G401.6 (cell line): Measurements from ENCODE around the gene ISYNA1.

Experiments used
- FAIRE-seq: peaks from 2 replicates; lab custom pipeline; 2012; peaks lifted over from hg19 to GRCh38; lab: Jason Lieb, UNC

The ISYNA1 gene

GRCh38 chr19:18467978-18468377 lies 30.0 kb upstream of the ISYNA1 start:
- FAIRE-seq, result no peak

DNA sequence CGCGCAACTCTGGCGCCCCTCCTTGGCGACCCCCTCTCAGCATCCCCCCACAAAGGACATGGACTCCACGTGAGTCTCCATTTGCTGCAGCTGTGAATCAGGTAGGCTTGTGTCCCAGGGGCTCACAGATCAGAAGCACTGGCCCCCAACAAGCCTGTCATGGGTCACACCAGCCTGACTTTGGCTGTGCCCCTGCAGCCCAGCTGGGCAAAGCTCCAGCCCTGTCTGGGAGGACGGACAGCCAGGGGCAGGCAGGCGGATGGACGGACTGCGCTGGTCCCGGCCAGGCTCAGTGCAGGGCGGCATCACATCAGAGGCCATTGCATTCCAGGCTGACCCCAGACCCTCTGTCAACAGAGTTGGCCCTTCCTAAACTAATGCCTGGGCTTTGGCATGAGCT lies 28.4 kb upstream of the ISYNA1 start:
- FAIRE-seq, result no peak

DNA sequence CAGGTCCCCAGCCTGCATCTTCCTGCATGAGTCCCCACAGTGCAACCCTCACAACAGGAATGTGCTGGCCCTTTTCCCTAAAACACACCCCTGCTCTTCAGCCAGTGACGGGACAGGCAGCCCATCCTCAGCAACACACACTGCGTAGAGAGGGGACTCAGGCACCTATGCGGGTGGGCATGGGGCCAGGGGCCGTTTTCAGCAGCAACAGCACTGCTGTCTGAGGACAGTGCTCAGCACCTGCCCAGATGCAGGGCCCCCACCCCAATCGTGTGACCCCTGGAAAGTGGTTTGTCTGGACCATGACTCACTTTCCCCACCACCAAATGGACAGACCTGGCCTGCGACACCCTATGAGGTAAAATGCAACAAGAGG lies 28.0 kb upstream of the ISYNA1 start:
- FAIRE-seq, result no peak

DNA sequence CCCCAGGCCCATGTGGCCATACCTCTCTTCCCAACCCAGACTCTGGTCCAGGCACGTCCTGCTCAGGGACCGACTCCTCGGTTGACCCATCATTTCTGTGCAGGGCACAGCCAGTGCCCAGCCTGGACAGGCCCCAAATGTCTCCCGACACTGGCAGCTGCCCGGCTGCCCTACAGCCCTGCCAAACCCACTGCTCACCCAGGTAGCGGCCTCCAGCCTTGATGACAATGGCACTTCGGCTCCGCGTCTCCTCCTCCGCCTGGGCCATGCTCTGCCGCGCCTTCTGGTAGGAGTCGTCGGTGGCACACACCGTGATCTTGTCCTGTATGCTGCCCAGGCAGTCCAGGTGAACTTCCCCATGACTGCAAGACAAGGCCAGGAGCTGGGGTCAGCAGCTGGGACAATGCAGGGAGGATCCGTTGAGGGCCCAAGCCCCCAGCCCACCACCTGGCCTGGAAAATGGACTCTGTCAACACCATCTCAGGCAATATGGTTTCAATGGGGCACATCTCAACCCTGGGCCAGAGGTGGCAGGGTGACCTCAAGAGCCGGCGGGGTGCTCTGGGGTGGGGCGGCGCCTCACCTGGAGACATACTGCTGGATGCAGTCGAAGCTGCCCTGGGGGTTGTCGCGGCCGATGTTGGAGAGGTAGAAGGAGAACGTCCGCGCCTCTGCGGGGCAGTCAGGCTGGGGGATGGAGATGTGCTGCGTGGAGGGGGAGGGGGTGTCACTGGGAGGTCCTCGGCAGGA lies 27.5 kb upstream of the ISYNA1 start:
- FAIRE-seq, result no peak

GRCh38 chr19:18464646-18465045 lies 26.7 kb upstream of the ISYNA1 start:
- no peak for FAIRE-seq

- no peak for FAIRE-seq
Measured at GRCh38 chr19:18461471-18461870, 23.5 kb upstream of the ISYNA1 start.

- FAIRE-seq, result no peak
Measured at GRCh38 chr19:18460900-18461299, 23.0 kb upstream of the ISYNA1 start.

DNA sequence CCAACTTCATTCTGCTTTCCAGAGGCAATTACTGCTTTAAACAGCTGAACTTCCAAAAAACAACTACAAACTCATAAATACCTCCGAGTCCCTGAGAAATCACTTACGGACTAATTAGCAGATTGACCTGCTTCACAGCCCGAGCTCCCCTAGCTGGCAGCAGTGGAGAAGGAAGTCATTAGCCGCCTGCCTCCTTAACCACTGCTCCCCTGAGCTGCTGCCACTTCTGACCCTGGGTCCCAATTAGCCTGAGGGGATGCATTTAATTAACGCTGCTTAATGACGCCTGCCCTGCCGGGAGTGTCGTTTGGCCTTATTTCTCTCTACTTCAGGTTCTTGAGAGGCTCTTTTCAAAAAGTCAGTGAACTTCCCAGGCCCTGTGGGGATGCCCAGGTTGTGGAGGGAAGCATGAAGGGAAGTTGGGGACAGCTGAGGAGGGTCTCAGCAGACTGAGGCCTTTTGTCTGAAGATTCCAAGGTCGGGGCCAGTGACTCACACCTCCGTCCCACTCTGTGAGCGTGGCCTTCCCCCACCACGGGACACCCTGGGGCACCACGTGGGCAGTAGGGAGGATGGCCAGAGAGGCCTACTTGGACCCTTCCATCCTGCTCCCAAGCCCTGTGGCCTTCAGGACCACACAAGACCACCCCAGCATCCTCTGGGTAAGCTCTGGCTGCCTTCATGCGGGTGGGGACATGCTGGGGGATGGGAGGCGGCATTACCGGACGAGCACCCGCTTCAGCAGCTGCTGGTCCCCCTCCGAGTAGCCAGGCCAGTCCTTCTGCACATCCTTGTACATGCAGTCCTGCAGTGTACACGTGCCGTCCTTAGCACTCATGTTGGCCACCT lies 19.8 kb upstream of the ISYNA1 start:
- FAIRE-seq, result no peak

DNA sequence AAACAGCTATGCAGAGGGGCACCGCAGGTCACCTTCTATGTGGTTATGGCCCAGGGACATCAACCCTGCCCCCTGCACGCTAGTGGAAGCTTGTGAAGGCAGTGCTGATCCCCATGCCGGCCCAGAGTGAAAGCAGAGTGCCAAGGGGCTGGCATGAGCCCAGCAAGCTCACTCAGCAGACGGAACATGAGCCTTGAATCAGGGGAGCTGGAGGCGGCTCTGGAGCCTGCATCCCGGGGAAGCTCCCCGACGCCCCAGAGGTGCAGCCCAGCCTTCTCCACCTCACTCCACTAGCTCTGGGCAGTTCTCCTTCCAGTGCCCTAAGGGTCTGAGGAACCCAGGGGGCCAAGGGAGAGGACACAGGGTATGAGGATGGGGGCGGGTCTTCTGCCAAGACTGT lies 19.0 kb upstream of the ISYNA1 start:
- FAIRE-seq, result no peak

DNA sequence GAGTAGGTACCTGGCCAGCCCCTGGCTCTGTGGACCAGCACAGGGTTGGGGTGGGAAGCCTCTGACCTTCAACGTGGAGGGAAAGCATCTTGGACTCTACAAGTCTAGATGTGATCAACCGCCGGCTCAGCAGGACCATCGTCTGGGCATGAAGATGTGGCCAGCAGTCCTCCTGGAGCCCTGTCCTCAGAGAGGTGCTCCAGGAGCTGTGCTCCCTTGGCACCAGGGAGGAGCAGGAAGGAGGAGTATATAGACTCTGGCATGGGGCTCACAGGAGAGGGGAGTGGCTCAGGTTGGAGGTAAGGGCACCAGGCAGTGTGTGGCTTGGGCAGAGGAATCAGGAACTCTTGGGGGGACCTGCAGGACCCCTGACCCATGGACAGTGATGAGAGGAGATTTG lies 18.3 kb upstream of the ISYNA1 start:
- FAIRE-seq, result no peak

GRCh38 chr19:18453269-18454024 lies 15.5 kb upstream of the ISYNA1 start:
- no peak for FAIRE-seq

DNA sequence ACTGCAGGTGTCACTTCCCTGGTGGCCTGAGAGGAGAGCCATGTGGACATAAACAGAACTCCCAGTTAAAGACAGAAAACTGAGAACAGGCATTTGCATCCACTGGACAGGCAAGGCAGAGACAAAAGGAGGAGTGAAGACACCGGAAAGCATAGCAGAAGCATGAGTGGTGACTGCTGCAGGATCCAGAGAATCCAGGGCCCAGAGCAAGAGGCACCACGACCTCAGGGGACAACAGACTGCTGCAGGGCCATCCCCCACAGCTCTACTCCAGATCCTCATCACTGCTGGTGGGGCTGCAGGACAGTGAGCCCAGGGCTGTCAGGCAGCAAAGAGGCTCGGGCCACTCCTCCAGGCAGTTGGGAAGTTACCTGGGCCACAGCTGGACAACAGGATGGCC lies 14.5 kb upstream of the ISYNA1 start:
- no peak for FAIRE-seq

DNA sequence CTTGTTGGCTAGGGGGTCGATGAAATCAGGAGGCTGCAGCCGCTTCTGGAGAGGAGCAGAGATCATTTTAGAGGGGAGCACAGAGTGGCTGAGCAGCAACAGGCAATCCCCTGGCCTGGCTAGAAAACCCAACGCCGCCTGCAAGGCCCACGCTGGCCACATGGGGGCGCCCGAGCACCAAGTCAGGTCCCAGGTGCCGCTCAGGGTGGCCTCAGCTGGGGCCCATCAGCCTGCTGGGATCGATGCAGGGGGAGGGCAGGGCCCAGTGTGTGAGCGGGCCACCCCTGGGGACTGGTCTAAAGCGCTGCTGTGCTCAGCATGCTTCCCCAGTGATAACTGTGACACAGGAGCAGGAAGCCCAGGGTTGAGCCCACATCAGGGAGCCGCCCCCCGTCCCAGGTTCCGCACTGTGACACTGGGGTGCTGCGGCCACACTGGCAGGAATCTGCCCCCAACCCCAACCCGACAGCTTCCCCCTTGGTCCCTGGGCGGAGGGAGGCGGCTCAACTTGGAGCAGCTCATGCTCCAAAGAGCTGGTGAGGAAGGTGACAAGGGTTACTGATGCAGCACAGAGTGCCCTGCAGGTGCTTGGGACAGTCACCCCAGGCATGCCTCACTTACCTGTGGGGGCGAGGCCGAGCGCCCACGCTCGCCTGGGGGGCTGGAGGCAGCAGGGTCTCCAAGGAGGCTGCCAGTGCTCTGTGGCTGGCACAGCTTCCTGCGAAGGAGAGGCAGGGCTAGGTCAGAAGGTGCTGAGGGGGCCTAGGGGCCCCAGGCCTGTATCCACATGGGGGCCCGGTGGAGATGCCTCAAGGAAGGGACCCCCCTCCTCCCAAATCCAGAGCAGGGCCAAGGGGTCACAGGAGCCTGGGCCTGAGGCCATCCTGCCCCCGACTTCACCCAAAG lies 13.3 kb upstream of the ISYNA1 start:
- FAIRE-seq, result no peak

DNA sequence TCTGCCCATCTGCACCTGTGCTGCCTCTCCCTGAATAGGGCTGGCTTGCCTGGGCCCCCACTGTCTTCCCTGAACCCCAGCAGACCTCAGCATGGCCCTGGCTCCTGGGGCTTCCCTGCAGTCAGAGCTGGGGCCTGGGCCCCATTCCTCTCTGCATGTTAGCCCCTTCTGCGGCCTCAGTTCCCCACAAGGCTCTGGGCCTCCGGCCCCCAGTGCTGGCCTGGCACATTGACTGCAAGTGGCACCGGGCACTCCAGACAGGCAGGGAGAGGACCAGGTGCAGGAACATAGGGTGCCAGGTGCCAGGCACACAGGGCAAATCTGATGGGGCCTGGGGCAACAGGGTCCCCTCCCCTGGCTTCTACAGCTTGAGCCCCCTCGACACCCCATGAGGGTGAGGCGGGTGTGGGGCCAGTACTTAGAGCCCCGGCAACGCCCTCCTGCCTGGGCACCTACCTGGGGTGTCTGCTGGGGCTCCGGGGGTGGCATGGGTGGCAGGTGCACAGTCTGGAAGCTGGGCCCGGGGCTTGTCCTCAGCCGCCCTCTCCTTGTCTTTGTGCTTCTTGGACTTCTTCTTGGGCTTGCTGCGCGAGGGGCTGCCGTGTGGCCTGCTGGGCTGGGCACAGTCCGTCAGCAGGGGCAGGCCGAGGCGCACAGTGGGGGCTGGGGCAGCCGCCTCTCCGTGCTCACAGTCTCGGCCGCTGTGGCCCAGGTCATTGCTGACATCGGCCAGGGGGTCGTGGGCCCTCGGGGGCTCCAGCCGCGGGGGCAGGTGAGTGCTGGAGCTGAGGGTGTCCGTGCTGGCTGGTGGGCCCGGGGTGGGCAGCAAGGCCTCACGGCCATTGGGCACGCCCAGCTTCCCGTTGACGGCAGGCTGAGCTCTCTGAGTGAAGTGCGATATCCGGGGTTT lies 12.3 kb upstream of the ISYNA1 start:
- no peak for FAIRE-seq

GRCh38 chr19:18449552-18449951 lies 11.6 kb upstream of the ISYNA1 start:
- FAIRE-seq, result no peak

GRCh38 chr19:18446811-18447359 lies 9.0 kb upstream of the ISYNA1 start:
- no peak for FAIRE-seq

DNA sequence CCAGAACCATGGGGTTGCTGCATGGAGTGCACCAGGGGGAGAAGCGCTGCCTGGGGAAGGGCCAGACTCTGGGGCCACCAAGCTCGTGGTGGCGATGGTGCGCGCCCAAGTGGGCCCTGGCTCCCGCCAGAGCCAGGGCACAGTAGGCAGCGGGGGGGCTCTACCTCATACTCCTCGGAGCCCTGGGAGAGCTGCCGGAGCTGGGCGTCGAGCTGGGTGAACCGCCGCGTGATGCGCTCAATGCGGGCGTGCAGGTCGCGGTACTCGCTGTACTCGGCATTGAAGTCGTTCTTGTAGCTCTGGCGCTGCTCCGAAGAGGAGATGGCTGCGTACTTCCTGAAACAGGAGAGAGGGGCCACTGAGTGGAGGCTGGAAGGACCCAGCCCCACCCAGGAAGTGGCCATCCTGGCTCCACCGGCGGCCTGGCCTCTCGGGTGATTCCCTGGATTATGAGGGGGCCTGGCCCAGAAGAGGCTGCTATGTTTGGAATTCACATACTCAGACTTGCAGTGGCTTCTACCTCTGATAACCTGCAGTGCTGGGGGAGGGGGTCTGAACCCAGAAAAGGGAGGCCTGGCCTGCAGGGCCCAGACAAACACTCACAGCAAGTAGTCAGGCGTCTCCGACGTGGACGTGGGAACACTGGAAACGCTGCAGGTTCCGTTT lies 8.3 kb upstream of the ISYNA1 start:
- no peak for FAIRE-seq

- FAIRE-seq, result no peak
Measured at GRCh38 chr19:18445262-18445948, 7.5 kb upstream of the ISYNA1 start.

DNA sequence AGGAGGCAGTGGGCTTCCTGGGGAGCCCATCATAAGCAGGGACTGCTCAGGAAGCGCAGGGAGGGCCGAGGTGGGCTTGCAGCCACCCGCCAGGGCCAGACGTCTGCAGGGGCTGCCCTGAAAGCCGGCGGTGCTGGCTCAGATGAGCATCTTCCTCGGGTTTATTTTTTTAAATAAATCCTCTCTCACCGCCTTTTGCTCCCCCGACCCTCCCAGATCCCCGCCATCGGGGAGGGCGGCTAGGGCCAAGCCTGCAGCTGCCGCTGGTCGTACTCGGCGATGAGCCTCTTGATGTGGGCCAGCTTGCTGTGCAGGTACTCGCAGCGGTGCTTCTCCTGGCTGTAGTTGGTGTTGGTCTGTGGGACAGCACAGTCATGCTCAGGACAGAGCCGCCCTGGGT lies 6.6 kb upstream of the ISYNA1 start:
- FAIRE-seq, result no peak
